Endothelial cell of umbilical vein (primary cell): Measurements from ENCODE around the gene ANKRD13C. TPM values are rescaled to one million over a fixed set of nuclear protein-coding genes. Genes with fewer than 3 reads are reported as not detected.

Source experiments
- BruUV-seq: library from RNA; stranded (reverse); fragments of 400-500 nt; replicated peaks from 2 replicates; lab custom pipeline; 2021; lab: Mats Ljungman, UMichigan
- CTCF ChIA-PET: fragments of 300-600, 350-600 bp; sonication (Branson Sonifier 250); formaldehyde crosslinking; loops from one replicate; lab custom pipeline; 2021; ENCODE audit warnings: antibody characterized with exemption, inconsistent platforms; lab: Charles Lee
- POLR2A ChIA-PET: fragments of 300-600, 350-600 bp; sonication (Branson Sonifier 250); formaldehyde crosslinking; loops from one replicate; lab custom pipeline; 2021; ENCODE audit warnings: antibody characterized with exemption, inconsistent platforms; lab: Charles Lee
- DNase-seq: peaks from one replicate; pipeline ENCODE4 v3.0.0-alpha.2; 2011; ENCODE audit warnings: low read depth, low spot score
- FAIRE-seq: peaks from 2 replicates; lab custom pipeline; 2011; peaks lifted over from hg19 to GRCh38; lab: Jason Lieb, UNC
- H2AFZ ChIP-seq: 2 replicates; pipeline ENCODE4 v1.6.0; 2012; ENCODE audit warnings: low read depth, low read length, control low read depth, inconsistent platforms
- H3K27ac ChIP-seq: 2 replicates; pipeline ENCODE4 v1.5.1; 2011; ENCODE audit warnings: low read depth, mild to moderate bottlenecking, control low read depth, low read length, moderate library complexity; ENCODE audit not compliant: insufficient read depth
- H3K27me3 ChIP-seq, 2 experiments: 2 replicates each; pipeline versions ENCODE4 v1.6.0 to v1.6.1; 2011; ENCODE audit warnings: low read length in 2 of 2, mixed read lengths in 1 of 2; ENCODE audit not compliant: control insufficient read depth in 2 of 2, insufficient read depth in 2 of 2
- H3K36me3 ChIP-seq, 2 experiments: 2 replicates in 1 of 2; 3 replicates in 1 of 2; pipeline ENCODE4 v1.5.1; 2011; ENCODE audit warnings: low read length in 2 of 2, mild to moderate bottlenecking in 1 of 2, moderate library complexity in 1 of 2; ENCODE audit not compliant: control insufficient read depth in 2 of 2, insufficient read depth in 2 of 2; ENCODE audit errors: extremely low read depth in 1 of 2
- H3K4me1 ChIP-seq: 3 replicates; pipeline ENCODE4 v1.5.1; 2011; ENCODE audit warnings: mild to moderate bottlenecking, low read length; ENCODE audit not compliant: control insufficient read depth, insufficient read depth; ENCODE audit errors: extremely low read depth
- H3K4me2 ChIP-seq: 2 replicates; pipeline ENCODE4 v1.6.1; 2011; ENCODE audit warnings: low read length, control low read depth, mixed read lengths; ENCODE audit not compliant: insufficient read depth
- H3K4me3 ChIP-seq, 3 experiments: fragments of 200-600 bp in 1 of 3; sonication (generic), shearing (Covaris generic) in 1 of 3; replicated peaks in 1 of 3; 2 replicates each; pipeline ENCODE4 v1.5.1; 2011 to 2016; ENCODE audit warnings: control low read depth in 3 of 3, low read length in 3 of 3, mild to moderate bottlenecking in 2 of 3, inconsistent platforms in 1 of 3, low read depth in 1 of 3, moderate library complexity in 1 of 3; ENCODE audit not compliant: insufficient read depth in 1 of 3
- H3K79me2 ChIP-seq: 2 replicates; pipeline ENCODE4 v1.6.0; 2012; ENCODE audit warnings: low read length, inconsistent platforms; ENCODE audit not compliant: control insufficient read depth, insufficient read depth
- H3K9ac ChIP-seq: replicated peaks from 2 replicates; pipeline ENCODE3; 2011; ENCODE audit warnings: low read length, control low read depth; ENCODE audit not compliant: insufficient read depth; ENCODE audit errors: extremely low read depth
- H3K9me1 ChIP-seq: replicated peaks from 3 replicates; pipeline ENCODE4 v1.6.0; 2011; ENCODE audit warnings: mild to moderate bottlenecking, low read length; ENCODE audit not compliant: control insufficient read depth, insufficient read depth; ENCODE audit errors: extremely low read depth
- H3K9me3 ChIP-seq: replicated peaks from 2 replicates; pipeline ENCODE4 v1.5.1; 2012; ENCODE audit warnings: low read length, inconsistent platforms; ENCODE audit not compliant: control insufficient read depth, insufficient read depth
- H4K20me1 ChIP-seq: replicated peaks from 2 replicates; pipeline ENCODE3; 2011; ENCODE audit warnings: mild to moderate bottlenecking, low read length; ENCODE audit not compliant: control insufficient read depth, insufficient read depth; ENCODE audit errors: extremely low read depth
- EZH2 ChIP-seq: IDR thresholded peaks from 2 replicates; pipeline ENCODE4 v1.6.1; 2012; ENCODE audit warnings: borderline replicate concordance, low read depth, mild to moderate bottlenecking, moderate library complexity, low read length, inconsistent platforms; ENCODE audit not compliant: severe bottlenecking
- FOS ChIP-seq: IDR thresholded peaks from 2 replicates; pipeline ENCODE4 v1.6.1; 2011; ENCODE audit warnings: mild to moderate bottlenecking, low read length, moderate library complexity, borderline replicate concordance; ENCODE audit not compliant: insufficient read depth
- GATA2 ChIP-seq: IDR thresholded peaks from 2 replicates; pipeline ENCODE4 v1.7.0; 2011; ENCODE audit warnings: low read depth, mild to moderate bottlenecking, moderate library complexity, mixed read lengths, low read length; ENCODE audit not compliant: insufficient read length, insufficient read depth
- JUN ChIP-seq: IDR thresholded peaks from 2 replicates; pipeline ENCODE4 v1.6.1; 2011; ENCODE audit warnings: borderline replicate concordance, low read depth; ENCODE audit not compliant: insufficient read length, insufficient read depth
- MYC ChIP-seq: IDR thresholded peaks from one replicate; pipeline ENCODE4 v1.6.1; 2011; ENCODE audit warnings: mild to moderate bottlenecking, low read depth, low read length
- POLR2A ChIP-seq: IDR thresholded peaks from 2 replicates; pipeline ENCODE4 v1.6.1; 2012; ENCODE audit warnings: low read depth, mild to moderate bottlenecking, control low read depth, low read length
- POLR2AphosphoS5 ChIP-seq: IDR thresholded peaks from 2 replicates; pipeline ENCODE4 v1.6.1; 2012; ENCODE audit warnings: low read depth, mild to moderate bottlenecking, control low read depth, low read length, moderate library complexity; ENCODE audit not compliant: insufficient read depth
- dilution Hi-C: fragments of 300-500 bp; cut with MboI; formaldehyde crosslinking; loops from one replicate; pipeline ENCODE4 v1.15.0; 2019; ENCODE audit warnings: low sequenced_read_pairs; ENCODE audit not compliant: extremely low pct_ligation_motif_present
- intact Hi-C: fragments of 100-400 bp; cut with micrococcal nuclease; formaldehyde crosslinking; loops from one replicate; pipeline ENCODE4 v1.10.0; 2022
- polyA plus RNA-seq, 4 experiments: library from polyadenylated mRNA; depleted of rRNA in 3 of 4; stranded (reverse) in 3 of 4; unstranded in 1 of 4; fragments of >200 nt; gene quantifications; 2 replicates each; pipeline versions ENCODE4 v1.2.1 to v1.2.3, GENCODE V29; 2011 to 2012; ENCODE audit warnings: missing spikeins in 1 of 4
- total RNA-seq: library from RNA; stranded (reverse); gene quantifications from 2 replicates; pipeline ENCODE4 v1.2.3, GENCODE V29; 2021
- TF ChIP-seq, protein P1 (sequence below): IDR thresholded peaks from 2 replicates; pipeline ENCODE4 v1.6.1; 2011; ENCODE audit not compliant: insufficient read depth, insufficient read length
- TF ChIP-seq, protein P2 (sequence below), 2 donors: IDR thresholded peaks; 1 replicate in 1 of 2; 2 replicates in 1 of 2; pipeline ENCODE4 v1.5.1; 2011; ENCODE audit warnings: low read length in 2 of 2, mild to moderate bottlenecking in 2 of 2, moderate library complexity in 2 of 2, control low read depth in 1 of 2, inconsistent platforms in 1 of 2, low read depth in 1 of 2; ENCODE audit not compliant: insufficient read depth in 1 of 2; ENCODE audit errors: extremely low read depth in 1 of 2

The ANKRD13C gene
- total and polyA plus RNA-seq, 2 donors (not counting 3 experiments of a cell fraction or from before 2014, with no cell fraction given), result 4.6 to 17.3 TPM

DNA sequence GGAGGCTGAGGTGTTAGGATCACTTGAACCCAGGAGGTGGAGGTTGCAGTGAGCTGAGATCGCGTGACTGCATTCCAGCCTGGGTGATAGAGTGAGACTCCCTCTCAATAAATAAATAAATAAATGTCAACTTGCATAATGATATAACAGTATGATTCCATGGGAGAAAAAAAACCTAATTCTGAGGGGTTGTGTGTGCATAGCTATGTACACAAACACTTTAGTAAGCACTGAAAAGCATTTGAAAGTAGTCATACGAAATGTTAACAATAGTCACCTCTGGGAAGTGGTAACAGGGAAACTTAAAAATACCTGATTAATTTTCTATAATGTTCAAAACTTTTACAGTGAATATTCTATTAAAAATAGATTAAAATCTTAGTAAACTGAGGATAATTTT, 43.2 kb downstream of the ANKRD13C start:
- no peaks in the 10 kb centered on the region for H3K27me3 ChIP-seq
- H3K36me3 ChIP-seq, result no peaks in the 10 kb centered on the region
- dilution Hi-C loops, result no loop called here
- H3K9me1 ChIP-seq, result no peaks in the 10 kb centered on the region
- H3K4me3 ChIP-seq, result no peak overlapping the region
- no peak for TF ChIP-seq FOS
- no peak for TF ChIP-seq JUN
- TF ChIP-seq, protein P1, sequence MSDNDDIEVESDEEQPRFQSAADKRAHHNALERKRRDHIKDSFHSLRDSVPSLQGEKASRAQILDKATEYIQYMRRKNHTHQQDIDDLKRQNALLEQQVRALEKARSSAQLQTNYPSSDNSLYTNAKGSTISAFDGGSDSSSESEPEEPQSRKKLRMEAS, result no peak
- TF ChIP-seq EZH2, result no peak
- no peak for TF ChIP-seq MYC
- no peak for TF ChIP-seq GATA2
- no peak for TF ChIP-seq POLR2A
- no peak for TF ChIP-seq POLR2AphosphoS5
- TF ChIP-seq, protein P2, sequence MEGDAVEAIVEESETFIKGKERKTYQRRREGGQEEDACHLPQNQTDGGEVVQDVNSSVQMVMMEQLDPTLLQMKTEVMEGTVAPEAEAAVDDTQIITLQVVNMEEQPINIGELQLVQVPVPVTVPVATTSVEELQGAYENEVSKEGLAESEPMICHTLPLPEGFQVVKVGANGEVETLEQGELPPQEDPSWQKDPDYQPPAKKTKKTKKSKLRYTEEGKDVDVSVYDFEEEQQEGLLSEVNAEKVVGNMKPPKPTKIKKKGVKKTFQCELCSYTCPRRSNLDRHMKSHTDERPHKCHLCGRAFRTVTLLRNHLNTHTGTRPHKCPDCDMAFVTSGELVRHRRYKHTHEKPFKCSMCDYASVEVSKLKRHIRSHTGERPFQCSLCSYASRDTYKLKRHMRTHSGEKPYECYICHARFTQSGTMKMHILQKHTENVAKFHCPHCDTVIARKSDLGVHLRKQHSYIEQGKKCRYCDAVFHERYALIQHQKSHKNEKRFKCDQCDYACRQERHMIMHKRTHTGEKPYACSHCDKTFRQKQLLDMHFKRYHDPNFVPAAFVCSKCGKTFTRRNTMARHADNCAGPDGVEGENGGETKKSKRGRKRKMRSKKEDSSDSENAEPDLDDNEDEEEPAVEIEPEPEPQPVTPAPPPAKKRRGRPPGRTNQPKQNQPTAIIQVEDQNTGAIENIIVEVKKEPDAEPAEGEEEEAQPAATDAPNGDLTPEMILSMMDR (IDR thresholded peaks at IDR 0.05; ENCODE audit: extremely low read depth in 1 of 2, insufficient read depth in 1 of 2, low read depth in 1 of 2, low read length in 2 of 2), result no peak
- H4K20me1 ChIP-seq, result no peaks in the 10 kb centered on the region
- DNase-seq (no peak), FAIRE-seq (no peak)
- no peaks in the 10 kb centered on the region for H3K4me1 ChIP-seq
- H3K79me2 ChIP-seq, result peaks cover 4% of the 10 kb centered on the region
- no peak overlapping the region for H3K9ac ChIP-seq
- no TSS peak for BruUV-seq
- H3K27ac ChIP-seq, result no peak overlapping the region
- CTCF ChIA-PET, result interaction anchor here (0.6 to 2.2 kb wide), 3 partner anchors 9 to 37 kb away, joined by 3 to 7 read pairs (median 3); no protein-coding TSS in a partner anchor
- H3K9me3 ChIP-seq, result no peaks in the 10 kb centered on the region
- no peak overlapping the region for H2AFZ ChIP-seq
- H3K4me2 ChIP-seq, result no peak overlapping the region
- POLR2A ChIA-PET, result interaction anchor here (0.7 kb wide), 1 partner anchor 67 kb away, joined by 5 read pairs; no protein-coding TSS in a partner anchor
- intact Hi-C loops, result no loop called here
